Thyroid gland (tissue), 4 donors: Measurements from ENCODE around the gene ENGASE. TPM values are rescaled to one million over a fixed set of nuclear protein-coding genes. Genes with fewer than 3 reads are reported as not detected.
A peak's percentile ranks its signal among the peaks of the same experiment; 100 is the strongest.
"Not testable (repeated sequence)": the region's sequence is repeated elsewhere in the genome, so short reads cannot be mapped to it uniquely, and the experiment has no call there.

ENCODE experiments used
- DNase-seq, 2 donors: peaks; one replicate each; pipeline ENCODE4 v3.0.0-alpha.2; 2019
- H3K27ac ChIP-seq, 3 donors: fragments of 200-600 bp; sonication (generic); 1 replicate in 2 of 3; 2 replicates in 1 of 3; pipeline ENCODE4 v1.5.1; 2016 to 2019; ENCODE audit warnings: mild to moderate bottlenecking in 1 of 3, moderate library complexity in 1 of 3
- H3K27me3 ChIP-seq: fragments of 200-600 bp; sonication (generic); one replicate; pipeline ENCODE4 v1.5.1; 2019
- H3K36me3 ChIP-seq, 2 donors: fragments of 200-600 bp; sonication (generic); one replicate each; pipeline ENCODE4 v1.5.1; 2016 to 2019
- H3K4me1 ChIP-seq, 2 donors: fragments of 200-600 bp; sonication (generic); one replicate each; pipeline ENCODE4 v1.5.1; 2017 to 2019
- H3K4me3 ChIP-seq, 3 donors: fragments of 200-600 bp; sonication (generic); replicated peaks in 1 of 3; 1 replicate in 2 of 3; 2 replicates in 1 of 3; pipeline ENCODE4 v1.5.1; 2016; ENCODE audit warnings: mild to moderate bottlenecking in 1 of 3
- H3K9me3 ChIP-seq: fragments of 200-600 bp; sonication (generic); one replicate; pipeline ENCODE4 v1.5.1; 2017
- CTCF ChIP-seq, 6 experiments: fragments of 200-600 bp in 3 of 6; fragments of 450-650 bp in 3 of 6; sonication (generic) in 3 of 6; IDR thresholded peaks; one replicate each; pipeline ENCODE4 v1.5.1; 2016 to 2019; ENCODE audit warnings: antibody characterized with exemption in 6 of 6, mild to moderate bottlenecking in 2 of 6, inconsistent platforms in 1 of 6, moderate library complexity in 1 of 6
- POLR2A ChIP-seq, 2 donors: fragments of 450-650 bp; IDR thresholded peaks; one replicate each; pipeline ENCODE4 v1.6.1; 2017; ENCODE audit warnings: antibody characterized with exemption in 2 of 2, mild to moderate bottlenecking in 2 of 2, moderate library complexity in 1 of 2
- WGBS, 2 donors: methylation state at CpG; one replicate each; pipeline ENCODE4 v1.1.5; 2017; 5-methylcytosine and 5-hydroxymethylcytosine counted together
- intact Hi-C: fragments of 100-400 bp; cut with DNase I; formaldehyde crosslinking; loops from one replicate; pipeline ENCODE4 v1.15.1; 2023
- total RNA-seq, 4 donors: library from RNA; depleted of rRNA; stranded (reverse); fragments of >200 nt; gene quantifications; one replicate each; pipeline ENCODE4 v1.2.3, GENCODE V29; 2016

Gene ENGASE
- total RNA-seq, 4 donors from 2014 or later = 23.9 to 37.1 (median 31.2) TPM

DNA sequence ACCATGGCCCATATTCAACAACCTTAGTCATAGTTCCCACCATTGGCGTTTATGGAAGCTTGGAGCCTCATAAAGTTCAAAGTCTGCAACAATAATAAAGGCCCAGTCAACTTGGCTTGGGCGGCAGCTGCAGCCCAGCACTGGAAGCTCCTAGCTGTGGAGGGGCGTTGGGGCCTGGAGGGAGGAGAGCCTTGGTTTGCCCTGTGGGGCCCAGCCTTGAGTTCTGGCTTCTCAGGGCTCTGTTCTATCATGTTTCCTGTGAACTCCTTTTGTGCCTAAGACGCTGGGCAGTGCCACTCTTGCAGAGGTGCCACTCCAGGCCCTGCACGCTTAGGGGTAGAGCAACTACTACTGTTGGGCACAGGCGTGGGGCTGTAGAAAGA is 927 bp upstream of the ENGASE start:
- no peak for DNase-seq
- intact Hi-C loops = no loop called here

GRCh38 chr17:79074121-79074648 is 439 bp upstream of the ENGASE start:
- H3K27me3 ChIP-seq, H3K4me1 ChIP-seq, H3K9me3 ChIP-seq, H3K36me3 ChIP-seq, DNase-seq, intact Hi-C loops: not testable (repeated sequence)
- 77% methylated on average over 22 of the region's 22 CpGs for WGBS, 2 donors
- Histone ChIP-seq H3K4me3 (peak overlapping the region in 1 of 3 donors; percentile 93), H3K27ac (peak overlapping the region in 2 of 3 donors; percentile 22 to 81)

More for the DNA sequence above, 927 bp upstream of the ENGASE start:
- Histone ChIP-seq H3K36me3 (no peaks in the 10 kb centered on the region), H3K4me3 (no peak overlapping the region), H3K27ac (peak overlapping the region in 1 of 3 donors; percentile 22), H3K27me3 (no peaks in the 10 kb centered on the region), H3K9me3 (no peaks in the 10 kb centered on the region), H3K4me1 (peaks cover 5 to 6% of the 10 kb centered on the region in 2 donors)
- no peak for TF ChIP-seq POLR2A (IDR thresholded peaks at IDR 0.05)
- no peak for TF ChIP-seq CTCF (IDR thresholded peaks at IDR 0.05)
- WGBS, 2 donors = 87 to 90% methylated on average over 5 to 6 of the region's 6 CpGs

DNA sequence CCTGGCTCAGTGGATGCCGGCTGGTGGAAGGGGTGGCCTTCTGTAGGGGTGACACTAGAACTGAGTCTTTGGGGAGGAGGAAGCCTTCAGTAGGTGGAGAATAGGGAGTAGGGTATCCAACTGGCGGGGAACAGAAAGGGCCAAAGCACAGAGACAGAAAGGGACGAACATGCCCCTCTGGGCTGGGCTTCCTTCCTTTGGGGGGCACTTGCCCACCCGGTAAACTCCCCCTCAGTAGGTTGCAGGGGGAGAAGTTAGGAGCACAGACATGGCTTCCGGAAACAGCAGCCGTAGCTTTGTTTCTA is 774 bp downstream of the ENGASE start:
- Histone ChIP-seq H3K4me3 (peak overlapping the region; percentile 54 to 93 (median 68)), H3K36me3 (peaks cover 11 to 15% of the 10 kb centered on the region in 2 donors), H3K9me3 (no peaks in the 10 kb centered on the region), H3K27ac (peak overlapping the region; percentile 51 to 81 (median 69)), H3K4me1 (peaks cover 5 to 6% of the 10 kb centered on the region in 2 donors), H3K27me3 (no peaks in the 10 kb centered on the region)
- intact Hi-C loops = no loop called here
- WGBS, 2 donors = 27 to 35% methylated on average over 6 of the region's 6 CpGs
- TF ChIP-seq CTCF (IDR thresholded peaks at IDR 0.05) = no peak
- no peak for TF ChIP-seq POLR2A (IDR thresholded peaks at IDR 0.05)
- no peak for DNase-seq

- Histone ChIP-seq H3K27ac (peak overlapping the region in 1 of 3 donors; percentile 69), H3K27me3 (no peaks in the 10 kb centered on the region), H3K36me3 (peaks cover 11 to 21% of the 10 kb centered on the region in 2 donors), H3K9me3 (no peaks in the 10 kb centered on the region), H3K4me3 (no peak overlapping the region), H3K4me1 (peaks cover 5 to 6% of the 10 kb centered on the region in 2 donors)
- TF ChIP-seq CTCF (IDR thresholded peaks at IDR 0.05) = no peak
- TF ChIP-seq POLR2A (IDR thresholded peaks at IDR 0.05) = no peak
- no peak for DNase-seq
- 85 to 89% methylated on average over 9 of the region's 9 CpGs for WGBS, 2 donors
- intact Hi-C loops = no loop called here
Observed at GRCh38 chr17:79075861-79076406, 1.3 kb downstream of the ENGASE start.

DNA sequence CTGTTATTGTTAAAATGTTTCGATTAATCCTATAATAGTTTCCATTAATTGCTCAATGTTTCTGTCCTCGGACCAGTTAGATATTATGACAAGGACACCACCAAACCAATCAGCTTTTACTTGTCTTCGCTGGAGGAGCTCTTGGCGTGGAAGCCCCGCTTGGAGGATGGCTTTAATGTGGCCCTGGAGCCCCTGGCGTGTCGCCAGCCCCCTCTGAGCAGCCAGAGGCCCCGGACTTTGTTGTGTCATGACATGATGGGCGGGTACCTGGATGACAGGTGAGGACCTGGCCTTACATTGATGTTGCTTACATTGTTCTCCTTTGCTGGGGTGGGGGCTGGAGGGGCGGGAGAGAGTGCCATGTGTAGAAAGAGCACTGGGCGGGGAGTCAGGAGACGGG is 3.0 kb downstream of the ENGASE start:
- Histone ChIP-seq H3K36me3 (peaks cover 11 to 22% of the 10 kb centered on the region in 2 donors), H3K9me3 (no peaks in the 10 kb centered on the region), H3K4me3 (no peak overlapping the region), H3K4me1 (peaks cover 5 to 6% of the 10 kb centered on the region in 2 donors), H3K27ac (no peak overlapping the region), H3K27me3 (no peaks in the 10 kb centered on the region)
- WGBS, 2 donors = 83 to 85% methylated on average over 12 of the region's 12 CpGs
- TF ChIP-seq POLR2A (IDR thresholded peaks at IDR 0.05) = no peak
- no peak for TF ChIP-seq CTCF (IDR thresholded peaks at IDR 0.05)
- intact Hi-C loops = no loop called here
- DNase-seq = no peak
